Measurements from ENCODE around the gene CD300LF.

DNA sequence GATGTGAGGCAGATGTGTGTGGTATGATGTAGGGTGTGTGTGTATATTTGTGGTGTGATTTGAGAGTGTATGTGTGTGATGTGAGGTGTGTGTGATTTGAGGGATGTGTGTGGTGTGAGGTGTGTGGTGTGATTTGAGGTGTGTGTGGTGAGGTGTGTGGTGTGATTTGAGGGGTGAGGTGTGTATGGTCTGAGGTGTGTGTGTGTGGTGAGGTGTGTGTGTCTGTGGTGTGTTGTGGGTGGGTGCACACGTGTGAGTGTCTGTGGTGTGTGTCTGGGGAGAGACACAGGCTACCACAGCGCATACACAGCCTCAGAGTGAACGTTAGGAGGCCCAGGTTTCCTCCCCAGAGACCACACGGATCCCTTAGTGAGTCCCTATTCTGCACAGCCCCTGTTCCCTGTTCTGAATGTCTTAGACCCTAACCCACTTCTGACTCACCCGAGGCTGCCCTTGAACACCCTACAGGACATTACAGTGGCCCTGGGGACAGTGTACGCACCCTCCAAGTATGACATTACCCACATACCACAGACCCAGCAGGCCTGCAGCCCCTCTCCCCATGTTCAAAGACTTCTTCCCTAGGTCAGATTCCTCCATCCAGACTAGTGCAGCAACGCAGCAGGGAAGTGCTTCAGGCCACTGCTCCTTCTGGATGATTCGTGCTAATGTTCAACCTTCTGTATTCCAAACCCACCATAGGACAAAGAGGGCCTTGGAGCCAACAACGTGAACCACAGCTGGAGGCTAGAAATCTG is 20.8 kb upstream of the CD300LF start:
- TF ChIP-seq SPI1 (IDR thresholded peaks at IDR 0.05; ENCODE audit: borderline replicate concordance, insufficient read depth, low read depth, low read length) = no peak
- no peak for TF ChIP-seq MYC (IDR thresholded peaks at IDR 0.05; ENCODE audit: insufficient read depth, insufficient read length, insufficient replicate concordance, low read length, severe bottlenecking)
- TF ChIP-seq PAX5 (IDR thresholded peaks at IDR 0.05; ENCODE audit: borderline replicate concordance, low read depth, low read length) = no peak
- no peak for TF ChIP-seq REST (IDR thresholded peaks at IDR 0.05; ENCODE audit: low read depth, low read length)
- no peak for TF ChIP-seq CHD4 (IDR thresholded peaks at IDR 0.05)
- TF ChIP-seq, protein P1, sequence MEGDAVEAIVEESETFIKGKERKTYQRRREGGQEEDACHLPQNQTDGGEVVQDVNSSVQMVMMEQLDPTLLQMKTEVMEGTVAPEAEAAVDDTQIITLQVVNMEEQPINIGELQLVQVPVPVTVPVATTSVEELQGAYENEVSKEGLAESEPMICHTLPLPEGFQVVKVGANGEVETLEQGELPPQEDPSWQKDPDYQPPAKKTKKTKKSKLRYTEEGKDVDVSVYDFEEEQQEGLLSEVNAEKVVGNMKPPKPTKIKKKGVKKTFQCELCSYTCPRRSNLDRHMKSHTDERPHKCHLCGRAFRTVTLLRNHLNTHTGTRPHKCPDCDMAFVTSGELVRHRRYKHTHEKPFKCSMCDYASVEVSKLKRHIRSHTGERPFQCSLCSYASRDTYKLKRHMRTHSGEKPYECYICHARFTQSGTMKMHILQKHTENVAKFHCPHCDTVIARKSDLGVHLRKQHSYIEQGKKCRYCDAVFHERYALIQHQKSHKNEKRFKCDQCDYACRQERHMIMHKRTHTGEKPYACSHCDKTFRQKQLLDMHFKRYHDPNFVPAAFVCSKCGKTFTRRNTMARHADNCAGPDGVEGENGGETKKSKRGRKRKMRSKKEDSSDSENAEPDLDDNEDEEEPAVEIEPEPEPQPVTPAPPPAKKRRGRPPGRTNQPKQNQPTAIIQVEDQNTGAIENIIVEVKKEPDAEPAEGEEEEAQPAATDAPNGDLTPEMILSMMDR (IDR thresholded peaks at IDR 0.05 in 2 of 3, conservative IDR thresholded peaks at IDR 0.05 in 1 of 3; ENCODE audit: control insufficient read depth in 2 of 3, extremely low read depth in 1 of 3, insufficient read depth in 1 of 3, low read depth in 3 of 3, low read length in 3 of 3) = no peak
- TF ChIP-seq ZNF274 (IDR thresholded peaks at IDR 0.05; ENCODE audit: insufficient read depth, insufficient read length) = no peak
- no peak for TF ChIP-seq SMC3 (IDR thresholded peaks at IDR 0.05; ENCODE audit: borderline replicate concordance, low read length)
- no peak for TF ChIP-seq POLR2AphosphoS5 (IDR thresholded peaks at IDR 0.05; ENCODE audit: low read length)
